Measurements from ENCODE around the gene SIGLEC10. TPM values are rescaled to one million over a fixed set of nuclear protein-coding genes. Genes with fewer than 3 reads are reported as not detected.

Gene SIGLEC10
- total RNA-seq, 1 experiment from 2014 or later, result not detected

DNA sequence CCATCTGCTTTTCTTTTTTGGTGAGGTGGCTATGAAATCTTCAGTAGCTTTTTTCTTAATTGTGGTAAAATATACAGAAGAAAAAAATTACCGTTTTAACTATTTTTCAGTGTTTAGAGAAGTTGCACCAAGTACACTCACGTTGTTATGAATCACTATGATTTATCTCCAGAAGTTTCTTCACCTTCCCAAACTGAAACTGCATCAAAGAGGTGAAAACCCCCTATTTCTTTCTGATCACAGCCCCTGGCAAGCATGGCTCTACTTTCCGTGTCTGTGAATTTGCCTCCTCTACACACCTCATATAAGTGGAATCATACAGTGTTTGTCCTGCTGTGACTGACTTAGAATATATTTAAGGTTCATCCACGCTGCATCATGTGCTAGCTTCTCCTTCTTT lies 15.6 kb upstream of the SIGLEC10 start:
- CTCF ChIA-PET, result no interaction called here
- no TSS peak for BruUV-seq (replicated peaks)
- H3K9me3 ChIP-seq (ENCODE audit: control insufficient read depth, insufficient read depth, low read depth, low read length), result no peaks in the 10 kb centered on the region

DNA sequence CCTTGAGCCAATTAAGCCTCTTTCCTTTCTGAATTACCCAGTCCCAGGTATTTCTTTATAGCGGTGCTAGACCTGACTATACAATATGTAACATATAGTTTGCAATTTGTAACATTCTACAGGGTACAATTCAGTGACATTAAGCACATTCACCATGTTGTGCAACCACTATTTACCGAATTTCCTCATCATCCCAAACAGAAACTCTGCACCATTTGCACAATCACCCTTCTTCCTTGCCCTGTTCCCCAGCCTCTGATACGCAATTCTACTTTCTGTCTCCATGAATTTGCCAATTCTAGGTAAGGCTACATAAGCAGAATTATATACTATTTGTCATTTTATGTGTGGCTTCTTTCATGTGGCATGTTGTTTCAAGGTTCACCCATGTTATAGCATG lies 13.7 kb upstream of the SIGLEC10 start:
- no peaks in the 10 kb centered on the region for H3K4me1 ChIP-seq (ENCODE audit: control insufficient read depth, insufficient read depth, low read length)
- H3K27me3 ChIP-seq (ENCODE audit: control insufficient read depth, insufficient read depth, low read length), result no peaks in the 10 kb centered on the region; the same call in 1 of the 2 replicates
- no peak overlapping the region for H3K27ac ChIP-seq (ENCODE audit: low read length)
- no peak for TF ChIP-seq REST (IDR thresholded peaks at IDR 0.05; ENCODE audit: insufficient read depth in 1 of 2, low read depth in 2 of 2, low read length in 1 of 2)
- TF ChIP-seq SIN3A (IDR thresholded peaks at IDR 0.05; ENCODE audit: borderline replicate concordance, insufficient read depth, low read depth, low read length), result no peak
- TF ChIP-seq TCF7L2 (IDR thresholded peaks at IDR 0.05; ENCODE audit: low read depth, low read length), result no peak
- no peak for TF ChIP-seq POLR2AphosphoS5 (IDR thresholded peaks at IDR 0.05; ENCODE audit: low read depth, low read length)
- TF ChIP-seq, protein P1, sequence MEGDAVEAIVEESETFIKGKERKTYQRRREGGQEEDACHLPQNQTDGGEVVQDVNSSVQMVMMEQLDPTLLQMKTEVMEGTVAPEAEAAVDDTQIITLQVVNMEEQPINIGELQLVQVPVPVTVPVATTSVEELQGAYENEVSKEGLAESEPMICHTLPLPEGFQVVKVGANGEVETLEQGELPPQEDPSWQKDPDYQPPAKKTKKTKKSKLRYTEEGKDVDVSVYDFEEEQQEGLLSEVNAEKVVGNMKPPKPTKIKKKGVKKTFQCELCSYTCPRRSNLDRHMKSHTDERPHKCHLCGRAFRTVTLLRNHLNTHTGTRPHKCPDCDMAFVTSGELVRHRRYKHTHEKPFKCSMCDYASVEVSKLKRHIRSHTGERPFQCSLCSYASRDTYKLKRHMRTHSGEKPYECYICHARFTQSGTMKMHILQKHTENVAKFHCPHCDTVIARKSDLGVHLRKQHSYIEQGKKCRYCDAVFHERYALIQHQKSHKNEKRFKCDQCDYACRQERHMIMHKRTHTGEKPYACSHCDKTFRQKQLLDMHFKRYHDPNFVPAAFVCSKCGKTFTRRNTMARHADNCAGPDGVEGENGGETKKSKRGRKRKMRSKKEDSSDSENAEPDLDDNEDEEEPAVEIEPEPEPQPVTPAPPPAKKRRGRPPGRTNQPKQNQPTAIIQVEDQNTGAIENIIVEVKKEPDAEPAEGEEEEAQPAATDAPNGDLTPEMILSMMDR (IDR thresholded peaks at IDR 0.05), result no peak
- DNase-seq (ENCODE audit: low read depth, low spot score), result no peak
- no peak for ATAC-seq
- CTCF ChIA-PET, result no interaction called here
- no TSS peak for BruUV-seq (replicated peaks)
- no peaks in the 10 kb centered on the region; the same call in 1 of the 2 replicates for H3K36me3 ChIP-seq (ENCODE audit: control insufficient read depth, insufficient read depth, low read length)
- POLR2A ChIA-PET, result no interaction called here
- H3K9me3 ChIP-seq (ENCODE audit: control insufficient read depth, insufficient read depth, low read depth, low read length), result no peaks in the 10 kb centered on the region
- in situ Hi-C loops (cut with HindIII; ENCODE audit: low pct_unique_long_range_greater_than_20kb, low sequenced_read_pairs) (no loop called here), intact Hi-C loops (cut with micrococcal nuclease; ENCODE audit: unreplicated experiment) (no loop called here)
- no peak overlapping the region for H3K4me3 ChIP-seq (ENCODE audit: low read depth in 2 of 2, low read length in 2 of 2)

More for the DNA sequence above, 15.6 kb upstream of the SIGLEC10 start:
- Histone ChIP-seq H3K4me1 (ENCODE audit: control insufficient read depth, insufficient read depth, low read length) (no peaks in the 10 kb centered on the region), H3K27me3 (ENCODE audit: control insufficient read depth, insufficient read depth, low read length) (peaks cover 3% of the 10 kb centered on the region), H3K27ac (ENCODE audit: low read length) (no peak overlapping the region), H3K4me3 (ENCODE audit: low read depth in 2 of 2, low read length in 2 of 2) (no peak overlapping the region), H3K36me3 (ENCODE audit: control insufficient read depth, insufficient read depth, low read length) (no peaks in the 10 kb centered on the region; the same call in 1 of the 2 replicates)
- DNase-seq (ENCODE audit: low read depth, low spot score), result no peak
- no peak for TF ChIP-seq POLR2AphosphoS5 (IDR thresholded peaks at IDR 0.05; ENCODE audit: low read depth, low read length)
- TF ChIP-seq, protein P1 (IDR thresholded peaks at IDR 0.05), result no peak
- no peak for TF ChIP-seq SIN3A (IDR thresholded peaks at IDR 0.05; ENCODE audit: borderline replicate concordance, insufficient read depth, low read depth, low read length)
- TF ChIP-seq TCF7L2 (IDR thresholded peaks at IDR 0.05; ENCODE audit: low read depth, low read length), result no peak
- no peak for TF ChIP-seq REST (IDR thresholded peaks at IDR 0.05; ENCODE audit: insufficient read depth in 1 of 2, low read depth in 2 of 2, low read length in 1 of 2)
- intact Hi-C loops (cut with micrococcal nuclease; ENCODE audit: unreplicated experiment) (no loop called here), in situ Hi-C loops (cut with HindIII; ENCODE audit: low pct_unique_long_range_greater_than_20kb, low sequenced_read_pairs) (no loop called here)
- POLR2A ChIA-PET, result interaction anchor here (0.6 kb wide), 1 partner anchor 925 kb away, joined by 6 read pairs; no protein-coding TSS in a partner anchor
- no peak for ATAC-seq
